ENCODE data around the gene CXCR6.

Gene CXCR6

GRCh38 chr3:45948311-45948781 lies 5.1 kb downstream of the CXCR6 start:
- no peak for DNase-seq (ENCODE audit: low read depth)

GRCh38 chr3:45948881-45949280 lies 5.6 kb downstream of the CXCR6 start:
- no peak for DNase-seq (ENCODE audit: low read depth)

- DNase-seq (ENCODE audit: low read depth), result no peak
Observed at GRCh38 chr3:45949432-45949831, 6.2 kb downstream of the CXCR6 start.

GRCh38 chr3:45950131-45950530 lies 6.9 kb downstream of the CXCR6 start:
- DNase-seq (ENCODE audit: low read depth), result no peak

DNA sequence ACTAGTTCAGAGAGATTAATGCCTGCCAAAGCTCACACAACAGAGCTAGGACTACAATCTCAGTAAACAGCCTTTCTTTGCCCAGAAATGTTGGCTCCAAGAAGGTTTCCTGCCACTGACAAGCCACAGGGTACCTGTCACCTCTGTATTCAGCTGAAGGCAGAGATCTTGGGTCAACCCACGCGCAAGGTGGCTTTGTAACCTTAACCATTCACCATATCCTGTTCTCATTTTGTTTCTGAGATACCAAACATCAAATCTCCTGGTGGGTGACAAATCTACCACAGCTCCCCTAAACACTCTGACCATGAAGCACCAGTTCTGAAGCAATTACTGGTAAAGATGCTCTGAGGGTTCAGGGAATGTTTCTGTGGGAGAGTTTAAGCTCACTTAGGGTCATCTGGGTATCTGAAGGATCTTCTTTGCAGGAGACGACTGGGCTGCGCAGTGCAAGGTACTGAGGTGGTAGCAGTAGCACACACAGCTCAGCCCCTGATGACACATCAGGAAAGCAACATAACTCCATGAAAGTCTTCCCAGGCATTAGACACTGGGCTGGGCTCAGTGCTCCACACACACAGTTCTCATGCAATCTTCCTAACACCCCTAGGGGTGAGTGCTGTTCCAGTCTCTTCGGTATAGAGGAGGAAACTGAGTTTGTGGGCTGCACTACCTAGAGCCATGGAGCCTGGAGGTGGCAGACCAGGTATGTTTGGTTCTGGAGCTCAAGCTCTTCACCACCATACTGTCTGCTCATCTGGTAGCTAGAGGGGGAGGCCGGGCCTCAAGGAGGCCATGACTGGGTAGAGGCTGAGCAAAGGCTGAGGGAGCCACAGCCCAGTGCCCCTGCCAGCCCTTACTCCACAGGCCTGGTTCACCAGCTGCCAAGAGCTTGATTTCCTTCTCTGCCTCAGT lies 7.7 kb downstream of the CXCR6 start:
- DNase-seq (ENCODE audit: low read depth), result no peak

DNA sequence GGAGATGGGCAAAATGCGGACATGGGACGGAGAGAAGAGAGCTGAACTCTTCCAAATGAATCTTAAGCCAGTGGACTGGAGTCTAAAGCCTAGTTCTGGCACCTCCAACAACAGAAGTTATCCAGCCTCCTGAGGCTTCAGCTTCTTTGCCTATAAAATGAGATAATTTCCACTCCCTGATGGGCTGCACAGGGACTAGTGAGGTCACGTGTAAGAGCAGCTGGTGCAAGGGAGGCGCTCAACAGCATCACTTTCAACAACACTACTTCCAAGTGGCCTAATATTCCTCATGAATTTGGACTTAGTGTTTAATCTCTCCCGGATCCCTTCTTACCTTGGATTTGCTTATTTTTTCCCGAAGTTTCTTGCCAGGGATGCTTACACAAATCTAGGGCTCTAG lies 8.7 kb downstream of the CXCR6 start:
- no peak for DNase-seq (ENCODE audit: low read depth)

DNA sequence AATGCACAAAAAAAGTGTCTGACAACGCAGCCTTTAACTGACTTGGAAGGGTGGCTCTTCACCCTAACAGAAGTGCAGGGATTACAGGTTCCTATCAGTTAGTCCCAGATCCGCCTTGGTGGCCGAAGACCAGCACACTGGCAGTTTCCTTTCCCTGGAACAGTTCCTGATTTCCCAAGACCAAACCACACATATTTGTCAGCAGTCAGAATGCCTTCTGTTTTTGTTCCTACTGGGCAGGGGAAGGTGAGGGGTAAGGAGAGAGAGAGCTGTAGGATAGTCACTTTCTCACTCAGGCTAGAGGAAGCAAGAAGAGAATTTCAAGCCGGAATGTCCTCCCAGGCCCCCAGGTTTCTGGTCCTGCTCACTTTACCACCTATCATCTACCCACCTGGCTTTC lies 9.2 kb downstream of the CXCR6 start:
- no peak for DNase-seq (ENCODE audit: low read depth)

GRCh38 chr3:45953536-45953935 lies 10.3 kb downstream of the CXCR6 start:
- no peak for DNase-seq (ENCODE audit: low read depth)

DNA sequence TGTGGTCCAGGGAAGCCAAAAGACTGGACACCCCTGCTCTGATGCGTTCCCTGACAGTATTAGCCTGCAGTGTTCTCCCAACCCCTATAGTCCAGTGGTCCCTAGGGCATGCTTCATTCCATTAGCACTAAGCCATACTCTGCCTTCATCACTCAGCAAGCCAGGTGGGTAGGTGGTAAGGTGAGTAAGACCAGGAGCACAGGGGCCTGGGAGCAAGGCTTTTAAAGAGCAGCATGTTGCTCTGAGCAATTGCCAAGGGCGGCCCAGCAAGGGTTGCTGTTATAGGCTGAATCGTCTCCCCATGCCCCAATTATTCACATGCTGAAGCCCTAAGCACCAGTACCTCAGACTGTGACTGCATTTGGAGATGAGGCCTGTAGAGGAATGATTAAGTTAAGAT lies 11.0 kb downstream of the CXCR6 start:
- no peak for DNase-seq (ENCODE audit: low read depth)

DNA sequence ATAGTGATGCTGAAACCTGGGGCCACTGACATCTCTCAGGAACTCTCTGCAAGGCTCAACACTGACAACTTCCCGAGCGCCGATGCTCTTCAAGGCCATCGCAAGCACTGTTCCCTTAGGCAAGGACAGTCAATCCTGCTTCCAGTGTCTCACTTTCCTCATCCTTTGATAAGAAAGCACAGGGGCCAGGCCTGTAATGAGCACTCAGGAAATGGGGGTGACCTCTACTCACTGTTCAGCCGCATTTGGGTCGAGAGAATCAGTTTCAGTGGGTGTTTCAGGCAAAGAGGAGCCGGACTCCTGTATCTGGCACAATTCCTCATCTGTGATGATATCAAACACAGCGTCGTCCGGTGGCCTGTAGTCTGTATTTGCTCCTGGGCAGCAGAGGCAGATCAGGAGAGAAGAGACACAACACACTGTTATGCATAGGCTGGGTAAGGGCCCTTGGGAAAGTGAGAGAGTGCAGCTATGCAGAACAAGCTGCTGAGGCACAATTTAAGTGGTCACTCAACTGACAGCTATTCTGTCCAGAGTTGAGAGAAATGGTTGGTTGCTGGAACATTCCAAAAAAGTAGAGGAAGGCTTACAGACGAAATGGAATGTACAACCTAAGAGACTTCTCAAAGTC lies 11.9 kb downstream of the CXCR6 start:
- DNase-seq (ENCODE audit: low read depth), result no peak

- no peak for DNase-seq (ENCODE audit: low read depth)
Observed at GRCh38 chr3:45955706-45956105, 12.4 kb downstream of the CXCR6 start.

- DNase-seq (ENCODE audit: low read depth), result no peak
Observed at GRCh38 chr3:45957586-45957985, 14.3 kb downstream of the CXCR6 start.

DNA sequence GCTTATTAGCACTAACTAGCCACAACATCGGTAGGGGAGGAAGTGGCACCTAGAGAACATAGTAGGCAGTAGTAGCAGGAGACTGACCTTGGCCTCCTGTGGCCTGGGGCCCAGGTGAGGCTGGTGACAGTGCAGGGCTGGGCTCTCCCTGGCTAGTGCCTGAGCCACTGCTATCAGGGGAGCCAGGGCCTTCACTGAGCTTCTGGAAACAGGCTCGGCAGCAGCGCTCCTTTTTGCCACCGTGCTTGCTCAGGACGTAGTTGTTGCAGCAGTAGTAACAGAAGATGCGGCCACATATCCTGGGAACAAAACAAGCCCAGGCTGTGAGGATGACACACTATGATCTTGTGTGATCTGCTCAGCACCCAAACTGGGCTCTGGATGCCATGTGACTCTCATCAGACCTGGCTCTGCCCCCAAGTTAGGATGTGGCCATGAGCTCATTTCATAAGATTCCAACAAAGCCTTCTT lies 15.1 kb downstream of the CXCR6 start:
- no peak for DNase-seq (ENCODE audit: low read depth)

DNA sequence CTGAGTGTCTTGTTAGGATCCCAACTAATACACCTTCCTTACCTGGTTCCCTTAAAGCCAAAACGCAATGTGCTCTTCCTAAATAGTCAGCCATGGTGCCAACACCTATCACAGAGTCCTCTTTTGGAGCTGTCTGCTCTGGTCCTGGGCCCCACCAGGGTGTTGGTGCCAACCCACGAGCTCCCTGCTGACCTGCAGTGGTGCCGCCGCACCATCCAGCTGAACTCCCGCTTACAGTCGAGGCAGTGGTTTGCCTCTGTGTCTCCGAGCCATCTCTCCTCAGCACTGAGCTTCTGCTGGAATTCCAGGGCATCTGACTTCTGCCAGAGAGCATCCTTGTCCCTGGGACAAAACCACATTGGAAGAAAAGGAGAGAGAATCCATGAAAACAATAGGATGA lies 15.9 kb downstream of the CXCR6 start:
- no peak for DNase-seq (ENCODE audit: low read depth)

- no peak for DNase-seq (ENCODE audit: low read depth)
Observed at GRCh38 chr3:45960289-45960688, 17.0 kb downstream of the CXCR6 start.

DNA sequence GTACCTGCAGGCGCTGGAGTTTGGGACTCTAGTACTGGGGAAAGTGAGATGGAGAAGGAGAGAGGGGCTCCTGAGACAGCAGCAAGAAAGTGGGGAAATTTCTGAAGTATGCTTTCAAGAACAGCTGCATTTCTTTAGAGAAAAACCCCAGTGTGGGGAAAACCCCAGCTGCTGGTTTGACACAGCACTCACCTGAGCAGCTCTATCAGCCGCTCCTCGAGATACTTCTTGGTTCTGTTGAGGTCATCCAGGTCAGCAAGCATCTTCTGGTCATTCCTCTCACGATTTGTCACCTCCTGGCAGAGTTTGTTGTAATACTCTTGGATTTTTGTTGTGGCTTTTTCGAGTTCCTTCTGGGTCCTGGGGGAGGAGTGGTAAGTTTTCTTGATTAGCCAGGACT lies 18.8 kb downstream of the CXCR6 start:
- DNase-seq (ENCODE audit: low read depth), result no peak

DNA sequence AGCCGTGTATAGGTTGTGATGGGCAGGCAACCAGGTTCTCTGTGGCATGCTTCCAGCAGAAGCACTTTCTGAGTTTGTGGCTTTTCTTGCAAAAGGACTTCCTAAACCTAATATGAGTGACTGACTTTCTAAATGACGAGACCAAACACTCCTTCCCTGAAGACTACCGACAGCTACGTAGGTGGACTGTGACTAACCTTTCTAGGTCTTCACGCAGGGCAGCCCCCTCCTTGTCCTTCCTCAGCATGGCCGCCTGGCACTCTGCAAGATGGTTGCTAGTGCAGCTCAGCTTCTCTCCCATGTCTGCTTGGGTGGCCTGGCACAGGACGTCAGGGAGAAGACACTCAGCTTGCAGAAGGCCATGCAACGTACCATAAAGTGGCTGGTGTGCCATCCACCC lies 20.9 kb downstream of the CXCR6 start:
- DNase-seq (ENCODE audit: low read depth), result no peak

DNA sequence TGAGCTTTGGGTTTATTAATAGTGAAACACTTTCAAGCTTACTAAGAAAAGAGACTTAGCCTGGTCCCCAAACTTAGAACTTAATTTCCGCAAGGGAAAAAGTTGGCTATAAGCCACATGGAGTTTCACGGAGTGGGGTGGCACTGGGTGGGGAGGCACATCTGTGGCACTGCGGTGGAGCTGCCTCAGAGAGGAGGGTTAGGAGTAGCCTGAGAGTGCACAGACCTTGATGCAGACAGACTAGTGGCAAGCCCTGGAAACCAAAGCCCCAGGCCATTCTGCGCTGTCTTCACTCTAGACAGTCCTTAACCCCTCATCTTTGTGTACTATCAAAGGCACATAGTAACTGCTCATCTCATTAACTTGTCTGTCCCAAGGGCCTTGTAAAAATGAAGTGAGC lies 22.0 kb downstream of the CXCR6 start:
- DNase-seq (ENCODE audit: low read depth), result no peak

DNA sequence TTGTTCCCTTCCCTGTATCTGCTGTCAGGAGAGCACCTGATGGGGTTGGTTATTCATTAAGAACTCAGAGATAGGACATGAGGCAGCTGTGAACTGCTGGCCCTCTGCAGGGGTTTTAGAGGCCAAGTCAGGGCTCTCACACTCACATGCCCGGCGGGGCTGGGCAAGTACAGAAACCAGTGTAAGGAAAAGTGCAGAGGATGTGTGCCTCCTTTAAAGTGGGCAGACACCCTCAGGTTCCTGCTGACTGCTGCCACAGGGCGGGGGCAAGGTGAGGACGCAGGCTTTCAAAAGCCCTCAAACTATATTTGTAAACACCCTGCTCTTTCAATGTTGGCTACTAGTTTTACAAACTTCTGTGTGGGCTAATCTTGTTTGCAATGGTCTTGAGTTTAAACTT lies 22.4 kb downstream of the CXCR6 start:
- no peak for DNase-seq (ENCODE audit: low read depth)

GRCh38 chr3:45966371-45966791 lies 23.1 kb downstream of the CXCR6 start:
- no peak for DNase-seq (ENCODE audit: low read depth)

DNA sequence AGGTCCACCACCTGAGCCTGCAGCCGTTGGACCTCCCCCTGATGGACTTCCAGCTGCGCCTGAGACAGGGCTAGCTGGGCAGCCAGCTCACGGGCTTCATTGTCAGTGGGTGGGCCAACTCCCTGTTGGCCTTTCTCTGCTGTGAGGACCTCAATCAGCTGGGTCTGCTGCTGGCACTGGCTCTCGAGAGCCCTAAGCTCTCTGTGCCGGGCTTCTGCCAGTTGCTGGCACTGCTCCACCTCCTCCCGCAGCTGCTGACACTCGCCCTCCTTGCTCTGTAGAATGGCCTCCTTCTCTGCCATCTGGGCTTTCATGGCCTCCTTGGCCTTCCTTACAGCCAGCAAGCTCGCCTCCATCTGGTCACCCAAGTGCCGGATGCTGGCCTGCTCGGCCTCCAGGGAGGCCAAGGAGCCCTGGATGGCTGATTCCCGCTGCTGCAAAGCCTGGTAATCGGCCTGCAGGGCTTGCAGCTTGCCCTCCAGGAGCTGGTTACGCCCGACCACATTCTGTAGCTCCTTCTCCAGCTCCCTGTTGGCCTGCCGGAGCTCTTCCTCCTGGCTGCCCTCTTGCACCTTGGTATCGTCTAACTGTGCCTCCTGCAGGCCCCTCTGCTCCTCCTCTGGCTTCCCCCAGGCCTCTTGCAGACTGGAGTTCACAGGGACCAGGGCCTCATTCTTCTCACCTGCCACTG lies 23.8 kb downstream of the CXCR6 start:
- no peak for DNase-seq (ENCODE audit: low read depth)

DNA sequence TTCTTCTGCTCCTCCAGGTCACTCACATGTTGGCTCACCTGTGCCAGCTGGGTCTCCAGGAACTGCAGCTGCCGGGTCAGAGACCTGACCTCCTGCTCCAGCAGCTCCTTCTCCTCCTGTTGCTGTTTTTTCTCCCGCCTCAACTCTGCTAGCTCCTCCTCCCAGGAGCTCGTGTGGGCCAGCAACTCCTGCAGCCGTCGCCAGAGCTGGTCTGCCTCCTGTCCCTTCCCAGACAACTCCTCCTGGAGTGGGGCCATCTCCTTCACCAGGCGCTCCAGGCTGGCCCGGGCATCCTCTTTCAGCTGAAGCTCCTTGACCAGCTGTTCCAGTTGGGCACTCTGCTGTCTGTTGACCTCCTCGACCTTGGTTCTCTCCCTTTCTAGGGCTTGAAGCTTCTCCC lies 24.5 kb downstream of the CXCR6 start:
- no peak for DNase-seq (ENCODE audit: low read depth)

GRCh38 chr3:45968149-45968548 lies 24.9 kb downstream of the CXCR6 start:
- no peak for DNase-seq (ENCODE audit: low read depth)

Data from T follicular helper cell (primary cell).